Ectodermal cell (in vitro differentiated cells): ENCODE data around the gene IDUA.

ENCODE experiments used
- H3K27ac ChIP-seq: 2 replicates; pipeline ENCODE4 v1.7.0; 2013; ENCODE audit warnings: mild to moderate bottlenecking, low read depth, low read length; ENCODE audit not compliant: insufficient read depth, poor library complexity, severe bottlenecking
- H3K27me3 ChIP-seq: 2 replicates; pipeline ENCODE4 v1.7.0; 2013; ENCODE audit warnings: mild to moderate bottlenecking, low read length; ENCODE audit not compliant: insufficient read depth, control insufficient read depth, poor library complexity, severe bottlenecking
- H3K36me3 ChIP-seq: one replicate; pipeline ENCODE4 v1.7.0; 2013; ENCODE audit warnings: low read length; ENCODE audit not compliant: control insufficient read depth, insufficient read depth
- H3K4me1 ChIP-seq: one replicate; pipeline ENCODE4 v1.7.0; 2013; ENCODE audit warnings: low read length; ENCODE audit not compliant: control insufficient read depth, insufficient read depth
- H3K4me3 ChIP-seq: 2 replicates; pipeline ENCODE4 v1.7.0; 2013; ENCODE audit warnings: low read depth, low read length, control low read depth; ENCODE audit not compliant: insufficient read depth
- H3K9me3 ChIP-seq: 2 replicates; pipeline ENCODE4 v1.7.0; 2013; ENCODE audit warnings: mild to moderate bottlenecking, low read length, moderate library complexity; ENCODE audit not compliant: control insufficient read depth
- WGBS, 2 experiments: methylation state at CpG; one replicate each; pipeline ENCODE4 v1.1.7; 2013; ENCODE audit warnings: missing lambda C conversion rate in 2 of 2; 5-methylcytosine and 5-hydroxymethylcytosine counted together

Gene IDUA

GRCh38 chr4:1036976-1037810 lies 50.3 kb downstream of the IDUA start:
- H3K36me3 ChIP-seq = no peaks in the 10 kb centered on the region
- H3K4me1 ChIP-seq = peaks cover 37% of the 10 kb centered on the region
- 78 to 83% methylated on average over 24 to 26 of the region's 26 CpGs for WGBS, 2 experiments

GRCh38 chr4:1038948-1039492 lies 52.2 kb downstream of the IDUA start:
- Histone ChIP-seq H3K27ac (no peak overlapping the region), H3K36me3 (no peaks in the 10 kb centered on the region), H3K9me3 (no peaks in the 10 kb centered on the region), H3K4me1 (peaks cover 49% of the 10 kb centered on the region), H3K27me3 (peaks cover 11% of the 10 kb centered on the region), H3K4me3 (no peak overlapping the region)
- 91 to 93% methylated on average over 16 of the region's 16 CpGs for WGBS, 2 experiments

More at GRCh38 chr4:1036976-1037810, 50.3 kb downstream of the IDUA start:
- Histone ChIP-seq H3K4me3 (no peak overlapping the region), H3K27ac (no peak overlapping the region), H3K27me3 (no peaks in the 10 kb centered on the region), H3K9me3 (no peaks in the 10 kb centered on the region)

GRCh38 chr4:1039493-1040343 lies 52.9 kb downstream of the IDUA start:
- peaks cover 54% of the 10 kb centered on the region for H3K4me1 ChIP-seq
- H3K4me3 ChIP-seq = no peak overlapping the region
- H3K27me3 ChIP-seq = peaks cover 18% of the 10 kb centered on the region
- 70 to 76% methylated on average over 20 of the region's 20 CpGs for WGBS, 2 experiments
- H3K36me3 ChIP-seq = no peaks in the 10 kb centered on the region
- no peaks in the 10 kb centered on the region for H3K9me3 ChIP-seq
- no peak overlapping the region for H3K27ac ChIP-seq

GRCh38 chr4:1040344-1041146 lies 53.7 kb downstream of the IDUA start:
- peaks cover 54% of the 10 kb centered on the region for H3K4me1 ChIP-seq
- no peaks in the 10 kb centered on the region for H3K9me3 ChIP-seq
- H3K36me3 ChIP-seq = no peaks in the 10 kb centered on the region
- no peak overlapping the region for H3K4me3 ChIP-seq
- H3K27ac ChIP-seq = no peak overlapping the region
- H3K27me3 ChIP-seq = peaks cover 26% of the 10 kb centered on the region
- WGBS, 2 experiments = 89 to 94% methylated on average over 21 of the region's 21 CpGs

GRCh38 chr4:1041147-1041935 lies 54.5 kb downstream of the IDUA start:
- H3K36me3 ChIP-seq = no peaks in the 10 kb centered on the region
- H3K27ac ChIP-seq = peak overlapping the region; percentile 55
- H3K4me1 ChIP-seq = peaks cover 51% of the 10 kb centered on the region
- peaks cover 32% of the 10 kb centered on the region for H3K27me3 ChIP-seq
- H3K4me3 ChIP-seq = no peak overlapping the region
- H3K9me3 ChIP-seq = no peaks in the 10 kb centered on the region
- 49 to 52% methylated on average over 35 of the region's 36 CpGs for WGBS, 2 experiments

- Histone ChIP-seq H3K4me1 (peaks cover 45% of the 10 kb centered on the region), H3K4me3 (no peak overlapping the region), H3K9me3 (no peaks in the 10 kb centered on the region), H3K36me3 (no peaks in the 10 kb centered on the region), H3K27me3 (peaks cover 37% of the 10 kb centered on the region), H3K27ac (peak overlapping the region; percentile 55)
- WGBS, 2 experiments = 80 to 83% methylated on average over 8 of the region's 8 CpGs
These were observed 55.1 kb downstream of the IDUA start for GRCh38 chr4:1041936-1042330.

- H3K27ac ChIP-seq = no peak overlapping the region
- H3K4me1 ChIP-seq = peaks cover 41% of the 10 kb centered on the region
- no peak overlapping the region for H3K4me3 ChIP-seq
- 91 to 95% methylated on average over 17 of the region's 17 CpGs for WGBS, 2 experiments
- H3K36me3 ChIP-seq = no peaks in the 10 kb centered on the region
- no peaks in the 10 kb centered on the region for H3K9me3 ChIP-seq
- peaks cover 43% of the 10 kb centered on the region for H3K27me3 ChIP-seq
These were observed 55.7 kb downstream of the IDUA start for GRCh38 chr4:1042352-1043055.

GRCh38 chr4:1043162-1043561 lies 56.3 kb downstream of the IDUA start:
- Histone ChIP-seq H3K36me3 (no peaks in the 10 kb centered on the region), H3K4me3 (no peak overlapping the region), H3K27ac (no peak overlapping the region), H3K4me1 (peaks cover 37% of the 10 kb centered on the region), H3K9me3 (no peaks in the 10 kb centered on the region), H3K27me3 (peaks cover 50% of the 10 kb centered on the region)
- 73 to 77% methylated on average over 7 of the region's 7 CpGs for WGBS, 2 experiments
